OCI-LY1 (cell line): ENCODE results near the gene ST7.

Experiments used
- H2AFZ ChIP-seq: fragments of 200-600 bp; sonication (generic), shearing (Covaris generic); 2 replicates; pipeline ENCODE4 v1.6.0; 2014; ENCODE audit warnings: antibody characterized with exemption, mild to moderate bottlenecking, low read length
- H3F3A ChIP-seq: fragments of 200-600 bp; sonication (generic), shearing (Covaris generic); 2 replicates; pipeline ENCODE4 v1.6.0; 2014; ENCODE audit warnings: mild to moderate bottlenecking, antibody characterized with exemption, low read length, moderate library complexity; ENCODE audit not compliant: insufficient read depth
- H3K27ac ChIP-seq: fragments of 200-600 bp; sonication (generic); 2 replicates; pipeline ENCODE4 v1.5.1; 2014; ENCODE audit warnings: low read length, mixed run types, mild to moderate bottlenecking, low read depth; ENCODE audit not compliant: poor library complexity, severe bottlenecking
- H3K27me3 ChIP-seq: fragments of 200-600 bp; sonication (generic); 2 replicates; pipeline ENCODE4 v1.6.0; 2014; ENCODE audit warnings: antibody characterized with exemption, mild to moderate bottlenecking, low read length, moderate library complexity; ENCODE audit not compliant: insufficient read depth
- H3K36me3 ChIP-seq: fragments of 200-600 bp; sonication (generic); 2 replicates; pipeline ENCODE4 v1.6.1; 2014; ENCODE audit warnings: mild to moderate bottlenecking, antibody characterized with exemption, low read length, moderate library complexity, mixed read lengths; ENCODE audit not compliant: insufficient read depth
- H3K4me1 ChIP-seq: fragments of 200-600 bp; sonication (generic); 2 replicates; pipeline ENCODE4 v1.5.1; 2014; ENCODE audit warnings: mild to moderate bottlenecking, low read length, moderate library complexity; ENCODE audit not compliant: insufficient read depth, severe bottlenecking
- H3K4me2 ChIP-seq: fragments of 200-600 bp; sonication (generic), shearing (Covaris generic); 2 replicates; pipeline ENCODE4 v1.6.1; 2014; ENCODE audit warnings: low read length
- H3K4me3 ChIP-seq: fragments of 200-600 bp; sonication (generic); 2 replicates; pipeline ENCODE4 v1.5.1; 2014; ENCODE audit warnings: low read length, low read depth, mild to moderate bottlenecking, mixed read lengths; ENCODE audit not compliant: poor library complexity, severe bottlenecking
- H3K79me2 ChIP-seq: fragments of 200-600 bp; shearing (Covaris generic); 2 replicates; pipeline ENCODE4 v1.6.1; 2016; ENCODE audit warnings: mixed run types, low read length, mixed read lengths; ENCODE audit not compliant: insufficient read depth
- H3K9ac ChIP-seq: fragments of 200-600 bp; sonication (generic), shearing (Covaris generic); 2 replicates; pipeline ENCODE4 v1.6.1; 2014; ENCODE audit warnings: mild to moderate bottlenecking, low read length, mixed read lengths
- H3K9me2 ChIP-seq: fragments of 200-600 bp; sonication (generic), shearing (Covaris generic); 2 replicates; pipeline ENCODE4 v1.6.1; 2014; ENCODE audit warnings: low read depth, mild to moderate bottlenecking, low read length, mixed read lengths
- H3K9me3 ChIP-seq: fragments of 200-600 bp; shearing (Covaris generic); 2 replicates; pipeline ENCODE4 v1.6.1; 2014; ENCODE audit warnings: low read length, mixed read lengths
- H4K20me1 ChIP-seq: fragments of 200-600 bp; sonication (generic), shearing (Covaris generic); 2 replicates; pipeline ENCODE4 v1.6.0; 2016; ENCODE audit warnings: mild to moderate bottlenecking, low read length; ENCODE audit not compliant: insufficient read depth
- EZH2 ChIP-seq: fragments of 200-600 bp; sonication (generic), shearing (Covaris generic); IDR thresholded peaks from 2 replicates; pipeline ENCODE4 v1.8.0; 2017; ENCODE audit warnings: borderline replicate concordance, mixed run types, mild to moderate bottlenecking, antibody characterized with exemption, low read length, moderate library complexity, mixed read lengths
- TF ChIP-seq, protein P1 (sequence below): fragments of 200-600 bp; sonication (generic), shearing (Covaris generic); IDR thresholded peaks from 2 replicates; pipeline ENCODE4 v1.5.1; 2017; ENCODE audit warnings: mild to moderate bottlenecking, antibody characterized with exemption, low read length, moderate library complexity, mixed read lengths

Gene ST7

DNA sequence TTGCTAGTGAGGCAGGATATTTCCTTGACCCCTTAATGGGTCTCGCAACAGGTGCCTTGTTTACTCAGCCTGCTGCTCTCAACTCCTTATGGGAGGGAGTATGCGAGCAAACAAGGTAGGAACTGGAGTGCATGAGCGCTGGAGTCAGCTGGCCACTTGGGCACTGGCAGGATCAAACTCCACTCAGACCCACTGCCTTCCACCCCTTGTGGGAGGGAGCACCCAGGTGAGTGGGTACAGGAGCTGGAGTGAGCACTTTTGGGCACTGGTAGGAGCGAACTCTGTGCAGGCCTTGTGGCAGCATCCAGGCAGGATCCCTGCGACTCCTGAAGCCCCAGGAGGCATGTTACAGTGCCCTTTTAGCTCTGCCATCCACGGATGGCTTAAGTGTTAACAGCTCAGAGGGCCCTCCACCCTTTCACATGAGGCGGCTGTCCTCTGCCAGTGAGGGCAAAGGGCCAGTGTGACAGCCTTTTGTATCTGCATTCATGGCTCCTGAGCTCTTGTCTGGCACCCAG lies 123.2 kb downstream of the ST7 start:
- Histone ChIP-seq H4K20me1 (0 out of 2 replicates have a peak, but pooled peaks cover 1% of the 10 kb centered on the region), H3F3A (no peaks in the 10 kb centered on the region), H3K9ac (no peak overlapping the region), H3K4me2 (no peak overlapping the region), H3K4me1 (no peaks in the 10 kb centered on the region), H3K4me3 (no peak overlapping the region), H3K9me3 (no peaks in the 10 kb centered on the region), H3K36me3 (no peaks in the 10 kb centered on the region), H2AFZ (no peak overlapping the region), H3K79me2 (no peaks in the 10 kb centered on the region), H3K27me3 (no peaks in the 10 kb centered on the region), H3K27ac (no peak overlapping the region), H3K9me2 (no peaks in the 10 kb centered on the region)
- TF ChIP-seq EZH2, result no peak
- TF ChIP-seq, protein P1, sequence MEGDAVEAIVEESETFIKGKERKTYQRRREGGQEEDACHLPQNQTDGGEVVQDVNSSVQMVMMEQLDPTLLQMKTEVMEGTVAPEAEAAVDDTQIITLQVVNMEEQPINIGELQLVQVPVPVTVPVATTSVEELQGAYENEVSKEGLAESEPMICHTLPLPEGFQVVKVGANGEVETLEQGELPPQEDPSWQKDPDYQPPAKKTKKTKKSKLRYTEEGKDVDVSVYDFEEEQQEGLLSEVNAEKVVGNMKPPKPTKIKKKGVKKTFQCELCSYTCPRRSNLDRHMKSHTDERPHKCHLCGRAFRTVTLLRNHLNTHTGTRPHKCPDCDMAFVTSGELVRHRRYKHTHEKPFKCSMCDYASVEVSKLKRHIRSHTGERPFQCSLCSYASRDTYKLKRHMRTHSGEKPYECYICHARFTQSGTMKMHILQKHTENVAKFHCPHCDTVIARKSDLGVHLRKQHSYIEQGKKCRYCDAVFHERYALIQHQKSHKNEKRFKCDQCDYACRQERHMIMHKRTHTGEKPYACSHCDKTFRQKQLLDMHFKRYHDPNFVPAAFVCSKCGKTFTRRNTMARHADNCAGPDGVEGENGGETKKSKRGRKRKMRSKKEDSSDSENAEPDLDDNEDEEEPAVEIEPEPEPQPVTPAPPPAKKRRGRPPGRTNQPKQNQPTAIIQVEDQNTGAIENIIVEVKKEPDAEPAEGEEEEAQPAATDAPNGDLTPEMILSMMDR, result no peak

DNA sequence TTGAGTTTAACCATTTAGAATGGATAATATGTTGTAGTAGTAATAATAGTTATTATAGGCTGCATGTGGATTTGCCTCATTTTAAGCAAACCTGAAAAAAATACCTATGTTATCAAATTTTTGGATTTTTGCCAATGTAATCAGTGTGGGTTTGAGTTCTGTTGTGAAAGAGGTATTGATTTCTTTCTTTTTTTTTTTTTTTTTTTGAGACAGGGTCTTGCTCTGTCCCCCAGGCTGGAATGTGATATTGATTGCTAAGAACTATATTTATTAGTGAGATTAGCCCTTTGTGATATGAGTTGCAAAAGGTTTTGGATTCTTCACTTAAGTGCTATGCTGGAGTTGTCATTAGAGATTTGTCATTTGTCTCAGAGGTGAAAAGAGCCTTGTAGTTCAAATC lies 124.4 kb downstream of the ST7 start:
- Histone ChIP-seq H3K4me2 (no peak overlapping the region), H4K20me1 (0 out of 2 replicates have a peak, but pooled peaks cover 3% of the 10 kb centered on the region), H3K4me1 (no peaks in the 10 kb centered on the region), H3K36me3 (no peaks in the 10 kb centered on the region), H3K9me3 (no peaks in the 10 kb centered on the region), H3K27me3 (no peaks in the 10 kb centered on the region), H3K79me2 (no peaks in the 10 kb centered on the region), H2AFZ (no peak overlapping the region), H3F3A (no peaks in the 10 kb centered on the region), H3K27ac (no peak overlapping the region), H3K9me2 (no peaks in the 10 kb centered on the region), H3K4me3 (no peak overlapping the region), H3K9ac (no peak overlapping the region)
- TF ChIP-seq, protein P1, result no peak
- no peak for TF ChIP-seq EZH2

DNA sequence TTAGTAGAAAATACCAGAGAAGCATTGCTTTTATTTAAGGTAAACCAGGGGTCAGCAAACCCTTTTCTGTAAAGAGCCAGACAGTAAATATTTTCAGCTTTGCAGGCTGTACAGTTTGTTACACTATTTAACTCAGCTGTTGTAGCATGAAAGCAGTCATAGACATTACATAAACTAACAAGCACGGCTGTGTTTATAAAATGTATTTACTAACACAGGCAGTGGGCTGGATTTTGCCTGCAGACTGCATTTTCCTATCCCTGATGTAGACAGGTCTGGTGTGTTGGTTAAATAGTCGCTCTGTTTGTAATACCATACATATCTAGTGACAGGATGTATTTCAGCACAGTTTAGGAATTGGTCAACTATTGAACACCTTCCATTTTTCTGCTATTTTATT lies 129.3 kb downstream of the ST7 start:
- H3K27ac ChIP-seq, result no peak overlapping the region
- H3K27me3 ChIP-seq, result peaks cover 4% of the 10 kb centered on the region; the same call in 1 of the 2 replicates
- no peak overlapping the region for H3K4me2 ChIP-seq
- H3K4me3 ChIP-seq, result no peak overlapping the region
- no peak overlapping the region for H3K9ac ChIP-seq
- 0 out of 2 replicates have a peak, but pooled peaks cover 8% of the 10 kb centered on the region for H4K20me1 ChIP-seq
- H3K9me3 ChIP-seq, result no peaks in the 10 kb centered on the region
- H3K79me2 ChIP-seq, result no peaks in the 10 kb centered on the region
- H3K4me1 ChIP-seq, result no peaks in the 10 kb centered on the region
- TF ChIP-seq, protein P1, result no peak
- no peak for TF ChIP-seq EZH2
- no peaks in the 10 kb centered on the region for H3K36me3 ChIP-seq
- no peaks in the 10 kb centered on the region for H3F3A ChIP-seq
- no peaks in the 10 kb centered on the region for H3K9me2 ChIP-seq
- no peak overlapping the region for H2AFZ ChIP-seq
